Smooth muscle cell (in vitro differentiated cells): ENCODE results near the gene TOB1. TPM values are rescaled to one million over a fixed set of nuclear protein-coding genes. Genes with fewer than 3 reads are reported as not detected.

Experiments
- DNase-seq: peaks from one replicate; lab custom pipeline; 2025; ENCODE audit not compliant: unreplicated experiment; lab: John Stamatoyannopoulos, UW
- H2AFZ ChIP-seq: fragments of 200-600 bp; sonication (generic); 2 replicates; pipeline ENCODE4 v1.6.0; 2016; ENCODE audit warnings: antibody characterized with exemption, low read depth, mild to moderate bottlenecking
- H3F3A ChIP-seq: fragments of 200-600 bp; sonication (generic); 2 replicates; pipeline ENCODE4 v1.6.0; 2017; ENCODE audit warnings: antibody characterized with exemption, low read depth
- H3K27ac ChIP-seq: fragments of 200-600 bp; sonication (generic); 2 replicates; pipeline ENCODE4 v1.5.1; 2016; ENCODE audit warnings: low read depth, mild to moderate bottlenecking
- H3K27me3 ChIP-seq: fragments of 200-600 bp; sonication (generic); 2 replicates; pipeline ENCODE4 v1.6.1; 2016; ENCODE audit warnings: low read depth, mild to moderate bottlenecking
- H3K36me3 ChIP-seq: fragments of 200-600 bp; sonication (generic); 2 replicates; pipeline ENCODE4 v1.5.1; 2016; ENCODE audit warnings: low read depth
- H3K4me1 ChIP-seq: fragments of 200-600 bp; sonication (generic); 2 replicates; pipeline ENCODE4 v1.5.1; 2016; ENCODE audit warnings: low read depth
- H3K4me2 ChIP-seq: fragments of 200-600 bp; sonication (generic); 2 replicates; pipeline ENCODE4 v1.6.0; 2016; ENCODE audit warnings: mild to moderate bottlenecking
- H3K4me3 ChIP-seq: fragments of 200-600 bp; sonication (generic); 2 replicates; pipeline ENCODE4 v1.5.1; 2016; ENCODE audit warnings: mild to moderate bottlenecking
- H3K79me2 ChIP-seq: fragments of 200-600 bp; sonication (generic); 2 replicates; pipeline ENCODE4 v1.6.0; 2016; ENCODE audit warnings: low read depth, mild to moderate bottlenecking
- H3K9ac ChIP-seq: fragments of 200-600 bp; sonication (generic); 2 replicates; pipeline ENCODE4 v1.6.0; 2016; ENCODE audit warnings: low read depth
- H3K9me3 ChIP-seq: fragments of 200-600 bp; sonication (generic); replicated peaks from 2 replicates; pipeline ENCODE4 v1.5.1; 2016; ENCODE audit warnings: low read depth
- H4K20me1 ChIP-seq: fragments of 200-600 bp; sonication (generic); 2 replicates; pipeline ENCODE4 v1.6.0; 2016; ENCODE audit warnings: low read depth
- CTCF ChIP-seq: fragments of 200-600 bp; sonication (generic); IDR thresholded peaks from 2 replicates; pipeline ENCODE4 v1.5.1; 2017; ENCODE audit warnings: borderline replicate concordance, mild to moderate bottlenecking, antibody characterized with exemption; ENCODE audit not compliant: insufficient read depth, poor library complexity, severe bottlenecking
- WGBS: methylation state at CpG from one replicate; pipeline ENCODE4 v1.1.7; 2016; ENCODE audit warnings: low lambda C conversion rate; 5-methylcytosine and 5-hydroxymethylcytosine counted together
- polyA plus RNA-seq: library from polyadenylated mRNA; unstranded; fragments of >200 nt; fragmentation: Nextera tagmentation; extraction: Ambion mirVana; gene quantifications from 2 replicates; pipeline ENCODE4 v1.2.1, GENCODE V29; 2016
- total RNA-seq: library from RNA; depleted of rRNA; stranded (reverse); fragments of >200 nt; gene quantifications from 2 replicates; pipeline ENCODE4 v1.2.3, GENCODE V29; 2014

The TOB1 gene
- total and polyA plus RNA-seq, 2 experiments from 2014 or later, result 29.3 to 39.8 TPM

DNA sequence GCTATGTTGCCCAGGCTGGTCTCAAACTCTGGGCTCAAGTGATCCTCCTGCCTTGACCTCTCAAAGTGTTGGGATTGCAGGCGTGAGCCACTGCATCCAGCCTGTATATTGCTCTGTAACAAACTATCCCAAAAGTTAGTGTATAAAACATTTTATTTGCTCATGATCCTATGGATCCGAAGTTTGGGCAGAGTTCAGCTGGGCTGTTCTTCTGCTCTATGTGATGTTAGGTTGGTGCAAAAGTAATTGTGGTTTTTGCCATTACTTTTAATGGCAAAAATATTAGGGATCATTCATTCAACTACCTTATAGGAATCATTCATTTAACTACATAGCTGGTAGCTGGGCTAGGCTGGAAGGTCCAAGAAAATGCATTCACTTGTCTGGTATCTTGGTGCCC, 43.6 kb downstream of the TOB1 start:
- TF ChIP-seq CTCF, result no peak
- Histone ChIP-seq H2AFZ (no peak overlapping the region), H3K27ac (no peak overlapping the region), H3K36me3 (no peaks in the 10 kb centered on the region), H3K27me3 (no peaks in the 10 kb centered on the region), H3K4me1 (no peaks in the 10 kb centered on the region), H3F3A (no peaks in the 10 kb centered on the region), H3K9me3 (no peaks in the 10 kb centered on the region), H3K4me2 (no peak overlapping the region), H4K20me1 (no peaks in the 10 kb centered on the region), H3K79me2 (no peaks in the 10 kb centered on the region), H3K4me3 (no peak overlapping the region), H3K9ac (no peak overlapping the region)
- DNase-seq, result no peak
- 83% methylated on average over 2 of the region's 2 CpGs for WGBS

GRCh38 chr17:50820651-50821050, 45.5 kb downstream of the TOB1 start:
- WGBS, result 83% methylated on average over 10 of the region's 10 CpGs
- H3K27ac ChIP-seq, result no peak overlapping the region

DNA sequence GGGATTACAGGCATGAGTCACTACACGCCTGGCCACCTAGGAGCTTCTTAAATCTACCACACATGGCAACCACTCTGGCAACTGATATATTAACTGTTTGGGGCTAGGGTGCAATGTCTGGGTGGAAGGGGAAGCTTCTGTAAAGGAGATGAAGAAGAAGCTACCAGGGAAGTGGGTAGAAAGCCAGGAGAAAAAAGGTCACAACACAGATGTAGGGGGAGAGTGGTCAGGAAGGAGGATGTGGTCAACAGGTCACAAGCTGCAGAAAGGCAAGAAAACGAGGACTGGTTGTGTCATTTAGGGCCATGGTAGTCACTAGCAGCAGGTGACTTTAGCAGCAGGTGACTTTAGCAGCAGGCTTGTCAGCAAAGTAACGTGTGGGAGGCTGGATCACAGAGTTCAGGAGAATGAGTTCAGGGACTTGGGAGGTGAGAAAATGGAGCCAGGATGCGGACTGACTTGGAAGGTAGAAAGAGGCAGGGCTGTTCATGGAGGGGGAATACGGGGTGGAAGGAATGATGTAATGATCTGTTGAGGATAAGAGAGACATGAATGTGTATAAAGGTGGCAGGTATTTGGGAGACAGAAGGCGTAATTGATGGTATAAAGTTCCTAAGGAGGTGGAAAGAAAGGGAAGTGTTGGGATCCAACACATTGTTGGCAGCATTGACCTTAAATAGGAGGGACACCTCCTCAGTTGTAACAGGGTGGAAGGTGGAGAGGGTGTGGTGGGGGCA, 47.1 kb downstream of the TOB1 start:
- no peak for DNase-seq
- Histone ChIP-seq H3K27ac (no peak overlapping the region), H3K4me3 (no peak overlapping the region), H2AFZ (no peak overlapping the region), H3K4me1 (no peaks in the 10 kb centered on the region), H3F3A (no peaks in the 10 kb centered on the region), H3K36me3 (no peaks in the 10 kb centered on the region), H3K9me3 (no peaks in the 10 kb centered on the region), H3K4me2 (no peak overlapping the region), H3K79me2 (no peaks in the 10 kb centered on the region), H4K20me1 (no peaks in the 10 kb centered on the region), H3K9ac (no peak overlapping the region), H3K27me3 (no peaks in the 10 kb centered on the region)
- no peak for TF ChIP-seq CTCF
- WGBS, result 70% methylated on average over 6 of the region's 6 CpGs

More at GRCh38 chr17:50820651-50821050, 45.5 kb downstream of the TOB1 start:
- Histone ChIP-seq H3K4me1 (no peaks in the 10 kb centered on the region), H3K9me3 (no peaks in the 10 kb centered on the region), H2AFZ (no peak overlapping the region), H4K20me1 (no peaks in the 10 kb centered on the region), H3K36me3 (no peaks in the 10 kb centered on the region), H3K9ac (no peak overlapping the region), H3K4me3 (no peak overlapping the region), H3F3A (no peaks in the 10 kb centered on the region), H3K27me3 (no peaks in the 10 kb centered on the region), H3K4me2 (no peak overlapping the region), H3K79me2 (no peaks in the 10 kb centered on the region)
- TF ChIP-seq CTCF, result no peak
- DNase-seq, result no peak

DNA sequence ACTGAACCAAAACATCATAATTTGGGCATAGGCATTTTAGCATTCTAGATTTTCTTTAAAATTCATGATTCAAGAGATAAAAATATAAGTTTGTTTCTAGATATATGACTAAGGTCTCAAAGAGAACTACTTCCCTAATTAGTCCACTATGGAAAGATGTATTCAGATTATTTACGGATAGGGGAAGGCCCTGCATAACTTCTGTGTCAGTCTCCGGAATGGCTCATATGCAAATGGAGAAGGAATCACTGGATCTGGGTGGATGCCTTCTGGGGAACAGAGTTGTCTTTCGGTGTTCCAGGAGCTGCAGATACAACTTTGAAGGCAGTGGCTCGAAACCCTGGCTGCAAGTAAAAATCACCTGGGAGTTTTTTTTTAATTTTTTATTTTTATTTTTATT, 47.9 kb downstream of the TOB1 start:
- Histone ChIP-seq H3K4me2 (no peak overlapping the region), H3K27me3 (no peaks in the 10 kb centered on the region), H3K36me3 (no peaks in the 10 kb centered on the region), H3K9me3 (no peaks in the 10 kb centered on the region), H4K20me1 (no peaks in the 10 kb centered on the region), H2AFZ (no peak overlapping the region), H3K4me1 (no peaks in the 10 kb centered on the region), H3K4me3 (no peak overlapping the region), H3K27ac (no peak overlapping the region), H3K9ac (no peak overlapping the region), H3F3A (no peaks in the 10 kb centered on the region), H3K79me2 (no peaks in the 10 kb centered on the region)
- DNase-seq, result no peak
- 78% methylated on average over 4 of the region's 4 CpGs for WGBS
- TF ChIP-seq CTCF, result no peak
